ENCODE results near the gene PPP6R3. TPM values are rescaled to one million over a fixed set of nuclear protein-coding genes. Genes with fewer than 3 reads are reported as not detected.

PPP6R3 gene, protein sequence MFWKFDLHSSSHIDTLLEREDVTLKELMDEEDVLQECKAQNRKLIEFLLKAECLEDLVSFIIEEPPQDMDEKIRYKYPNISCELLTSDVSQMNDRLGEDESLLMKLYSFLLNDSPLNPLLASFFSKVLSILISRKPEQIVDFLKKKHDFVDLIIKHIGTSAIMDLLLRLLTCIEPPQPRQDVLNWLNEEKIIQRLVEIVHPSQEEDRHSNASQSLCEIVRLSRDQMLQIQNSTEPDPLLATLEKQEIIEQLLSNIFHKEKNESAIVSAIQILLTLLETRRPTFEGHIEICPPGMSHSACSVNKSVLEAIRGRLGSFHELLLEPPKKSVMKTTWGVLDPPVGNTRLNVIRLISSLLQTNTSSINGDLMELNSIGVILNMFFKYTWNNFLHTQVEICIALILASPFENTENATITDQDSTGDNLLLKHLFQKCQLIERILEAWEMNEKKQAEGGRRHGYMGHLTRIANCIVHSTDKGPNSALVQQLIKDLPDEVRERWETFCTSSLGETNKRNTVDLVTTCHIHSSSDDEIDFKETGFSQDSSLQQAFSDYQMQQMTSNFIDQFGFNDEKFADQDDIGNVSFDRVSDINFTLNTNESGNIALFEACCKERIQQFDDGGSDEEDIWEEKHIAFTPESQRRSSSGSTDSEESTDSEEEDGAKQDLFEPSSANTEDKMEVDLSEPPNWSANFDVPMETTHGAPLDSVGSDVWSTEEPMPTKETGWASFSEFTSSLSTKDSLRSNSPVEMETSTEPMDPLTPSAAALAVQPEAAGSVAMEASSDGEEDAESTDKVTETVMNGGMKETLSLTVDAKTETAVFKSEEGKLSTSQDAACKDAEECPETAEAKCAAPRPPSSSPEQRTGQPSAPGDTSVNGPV
- 41.1 TPM for polyA plus RNA-seq

DNA sequence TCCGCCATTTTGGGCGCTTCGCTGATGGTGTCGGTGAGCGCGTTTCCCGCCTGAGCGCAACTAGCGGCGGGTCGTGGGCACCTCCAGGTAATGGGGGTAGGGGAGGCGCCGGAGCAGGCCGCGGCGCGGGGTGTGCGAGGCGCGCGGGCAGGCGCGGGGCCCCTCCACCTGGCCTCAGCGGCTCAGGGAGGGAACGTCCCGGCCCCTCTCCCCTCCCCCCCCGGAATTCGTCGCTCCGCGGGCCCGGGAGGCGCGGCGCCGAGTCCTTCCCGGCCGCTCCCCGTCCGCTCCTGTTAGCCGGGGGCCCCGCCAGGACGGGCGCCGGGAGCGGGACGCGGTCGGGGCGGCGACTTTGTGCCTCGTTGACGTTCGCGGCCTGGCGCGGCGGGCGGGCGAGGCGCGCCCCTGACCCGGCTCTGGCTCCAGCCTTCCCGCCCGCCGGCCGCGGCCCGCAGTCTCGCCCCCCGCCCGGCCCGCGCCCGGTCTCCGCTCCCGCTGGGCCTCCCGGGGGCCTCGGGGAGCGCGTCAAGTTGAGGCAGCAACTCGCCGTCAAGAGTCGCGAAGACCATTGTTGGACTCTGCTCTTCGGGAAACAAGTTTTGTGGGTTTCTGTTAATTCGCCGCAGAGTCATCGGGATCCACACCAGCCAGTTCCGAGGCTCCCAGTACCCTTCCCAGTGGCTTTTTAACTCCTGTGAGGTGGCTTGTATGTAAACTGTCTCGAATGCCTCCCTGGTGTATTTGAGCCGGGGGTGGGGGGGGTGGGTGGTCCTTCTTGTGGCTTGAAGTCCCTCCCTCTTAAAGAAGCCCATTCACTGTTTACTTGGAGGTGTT lies at the start of gene PPP6R3:
Gene PPP6R3, plus strand, starts transcription at position 12 of the 834 bp plus-strand sequence. CDS start 76,913 bp downstream, outside the sequence.
- H3K9me3 Mint-ChIP-seq: no peaks in the 10 kb centered on the region
- H3K36me3 Mint-ChIP-seq: no peaks in the 10 kb centered on the region
- H3K27ac Mint-ChIP-seq: peak within 1 kb of the TSS; percentile 99
- peaks cover 36 to 39% (median 39%) of the 10 kb centered on the region in 3 donors for H3K4me1 Mint-ChIP-seq
- no peaks in the 10 kb centered on the region for H3K27me3 Mint-ChIP-seq
- peak within 1 kb of the TSS; percentile 95 to 99 (median 99) for H3K4me3 Mint-ChIP-seq

DNA sequence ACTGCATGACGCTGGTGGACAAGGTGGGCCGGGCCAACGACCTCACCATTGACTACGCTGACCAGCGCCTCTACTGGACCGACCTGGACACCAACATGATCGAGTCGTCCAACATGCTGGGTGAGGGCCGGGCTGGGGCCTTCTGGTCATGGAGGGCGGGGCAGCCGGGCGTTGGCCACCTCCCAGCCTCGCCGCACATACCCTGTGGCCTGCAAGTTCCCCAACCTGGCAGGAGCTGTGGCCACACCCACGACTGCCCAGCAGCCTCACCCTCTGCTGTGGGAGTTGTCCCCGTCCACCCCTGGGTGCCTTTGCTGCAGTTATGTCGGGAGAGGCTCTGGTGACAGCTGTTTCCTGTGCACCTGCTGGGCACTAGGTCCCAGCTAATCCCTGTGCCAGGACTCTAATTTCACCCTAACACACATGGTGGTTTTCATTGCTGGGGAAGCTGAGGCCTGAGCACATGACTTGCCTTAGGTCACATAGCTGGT lies 49.0 kb upstream of the PPP6R3 start:
- Mint-ChIP-seq H3K36me3 (no peaks in the 10 kb centered on the region), H3K4me3 (no peak overlapping the region), H3K9me3 (no peaks in the 10 kb centered on the region), H3K27ac (no peak overlapping the region), H3K27me3 (no peaks in the 10 kb centered on the region), H3K4me1 (peaks cover 0 to 6% (median 4%) of the 10 kb centered on the region in 3 donors)

DNA sequence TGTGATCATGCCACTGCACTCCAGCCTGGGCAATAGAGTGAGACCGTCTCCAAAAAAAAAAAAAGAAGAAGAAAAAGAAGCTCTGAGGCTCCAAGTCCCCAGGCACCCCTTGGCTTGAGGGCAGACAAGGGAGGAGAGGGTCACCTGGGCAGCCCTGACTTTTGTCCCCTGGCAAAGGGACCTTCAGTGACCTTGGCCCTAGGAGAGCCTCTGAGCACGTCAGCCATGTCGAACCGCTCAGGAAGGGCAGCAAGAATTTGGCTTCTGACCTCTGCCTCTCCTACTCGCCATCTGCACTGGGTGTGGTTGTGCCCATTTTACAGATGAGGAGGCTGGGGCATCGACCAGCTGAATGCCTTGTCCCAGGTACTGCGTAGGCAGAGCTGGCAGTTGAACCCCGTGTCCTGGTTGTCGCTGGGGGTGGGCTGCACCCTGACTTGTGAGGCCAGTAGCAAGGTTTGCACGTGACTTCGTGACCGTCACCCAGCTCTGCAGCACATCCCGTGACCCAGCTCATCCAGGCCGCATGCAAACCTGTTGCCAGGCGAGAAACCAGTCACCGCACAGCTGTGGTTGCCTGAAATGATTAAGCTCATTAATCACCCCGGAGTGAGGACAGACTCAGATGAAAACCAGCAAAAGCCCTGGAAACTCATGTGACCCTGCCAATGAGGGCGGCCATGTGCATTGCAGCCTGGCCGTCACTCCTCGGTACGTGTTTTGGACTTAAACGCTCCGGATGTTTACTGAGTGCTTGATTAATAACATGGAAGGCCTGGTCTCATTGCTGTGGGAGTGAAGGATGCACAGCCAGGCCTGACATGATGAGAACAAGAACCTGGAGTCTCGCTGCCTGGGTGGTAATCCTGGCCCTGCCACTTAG lies 47.7 kb upstream of the PPP6R3 start:
- peak overlapping the region; percentile 47 to 83 (median 56) for H3K27ac Mint-ChIP-seq
- no peaks in the 10 kb centered on the region for H3K9me3 Mint-ChIP-seq
- no peak overlapping the region for H3K4me3 Mint-ChIP-seq
- no peaks in the 10 kb centered on the region for H3K27me3 Mint-ChIP-seq
- peaks cover 6 to 13% (median 8%) of the 10 kb centered on the region in 3 donors for H3K4me1 Mint-ChIP-seq
- H3K36me3 Mint-ChIP-seq: no peaks in the 10 kb centered on the region

DNA sequence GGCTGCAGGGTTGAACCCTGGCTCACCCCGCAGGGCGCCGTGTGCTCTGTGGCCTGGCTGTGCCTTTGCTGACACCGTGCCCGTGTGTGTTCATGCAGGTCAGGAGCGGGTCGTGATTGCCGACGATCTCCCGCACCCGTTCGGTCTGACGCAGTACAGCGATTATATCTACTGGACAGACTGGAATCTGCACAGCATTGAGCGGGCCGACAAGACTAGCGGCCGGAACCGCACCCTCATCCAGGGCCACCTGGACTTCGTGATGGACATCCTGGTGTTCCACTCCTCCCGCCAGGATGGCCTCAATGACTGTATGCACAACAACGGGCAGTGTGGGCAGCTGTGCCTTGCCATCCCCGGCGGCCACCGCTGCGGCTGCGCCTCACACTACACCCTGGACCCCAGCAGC lies 47.0 kb upstream of the PPP6R3 start:
- Mint-ChIP-seq H3K4me3 (no peak overlapping the region), H3K27me3 (no peaks in the 10 kb centered on the region), H3K9me3 (no peaks in the 10 kb centered on the region), H3K4me1 (peaks cover 6 to 13% (median 8%) of the 10 kb centered on the region in 3 donors), H3K27ac (peak overlapping the region in 1 of 3 donors; percentile 83), H3K36me3 (no peaks in the 10 kb centered on the region)

DNA sequence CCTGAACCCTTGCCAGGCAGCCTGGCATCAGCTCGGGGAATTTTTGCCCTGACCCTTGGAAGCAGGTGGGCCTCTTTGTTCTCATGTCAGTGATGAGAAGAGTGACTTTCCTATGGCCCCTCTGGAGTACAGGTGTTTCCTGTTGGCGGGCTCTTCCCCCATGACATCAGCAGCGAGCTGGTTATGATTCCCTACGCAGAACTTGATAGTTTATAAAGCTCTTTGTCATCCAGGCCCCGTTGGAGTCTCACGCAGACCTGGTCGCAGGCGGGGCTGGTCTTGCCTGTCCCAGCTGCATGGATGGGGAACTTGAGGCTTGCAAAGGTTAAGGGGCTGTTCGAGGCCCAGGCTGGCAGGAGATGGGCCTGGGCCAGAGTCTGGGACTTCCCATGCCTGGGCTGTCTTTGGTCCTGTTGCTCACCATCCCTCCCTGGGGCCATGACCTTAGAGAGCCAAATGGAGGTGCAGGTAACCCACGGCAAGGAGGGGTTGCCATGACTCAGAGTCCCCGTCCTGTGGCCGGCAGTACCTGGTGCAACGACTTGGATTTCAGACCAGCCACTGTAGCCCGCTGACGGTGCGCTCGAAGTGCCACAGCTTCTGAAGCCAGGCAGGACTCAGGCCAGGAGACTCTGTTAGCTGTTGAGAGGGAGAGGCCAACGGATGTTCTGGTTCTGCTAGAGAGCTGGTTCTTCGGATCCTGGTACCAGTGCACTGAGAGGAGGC lies 45.9 kb upstream of the PPP6R3 start:
- no peaks in the 10 kb centered on the region for H3K9me3 Mint-ChIP-seq
- no peaks in the 10 kb centered on the region for H3K27me3 Mint-ChIP-seq
- H3K36me3 Mint-ChIP-seq: no peaks in the 10 kb centered on the region
- H3K4me3 Mint-ChIP-seq: no peak overlapping the region
- peaks cover 6 to 13% (median 8%) of the 10 kb centered on the region in 3 donors for H3K4me1 Mint-ChIP-seq
- no peak overlapping the region for H3K27ac Mint-ChIP-seq

DNA sequence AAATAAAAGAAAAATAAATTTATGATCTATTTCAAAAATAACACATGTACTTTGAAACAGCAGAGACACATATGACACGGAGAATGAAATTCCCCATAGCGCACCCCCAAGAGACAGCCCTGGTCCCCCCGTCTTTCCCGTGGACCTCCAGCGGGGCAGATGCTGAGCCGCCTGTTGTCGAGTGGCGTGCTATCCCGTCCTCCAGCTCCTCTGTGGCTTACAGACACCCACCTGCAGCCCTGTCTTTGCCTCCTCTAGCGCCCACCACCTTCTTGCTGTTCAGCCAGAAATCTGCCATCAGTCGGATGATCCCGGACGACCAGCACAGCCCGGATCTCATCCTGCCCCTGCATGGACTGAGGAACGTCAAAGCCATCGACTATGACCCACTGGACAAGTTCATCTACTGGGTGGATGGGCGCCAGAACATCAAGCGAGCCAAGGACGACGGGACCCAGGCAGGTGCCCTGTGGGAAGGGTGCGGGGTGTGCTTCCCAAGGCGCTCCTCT lies 44.4 kb upstream of the PPP6R3 start:
- H3K4me3 Mint-ChIP-seq: no peak overlapping the region
- H3K36me3 Mint-ChIP-seq: no peaks in the 10 kb centered on the region
- peak overlapping the region in 1 of 3 donors; percentile 35 for H3K27ac Mint-ChIP-seq
- H3K4me1 Mint-ChIP-seq: peaks cover 6 to 13% (median 8%) of the 10 kb centered on the region in 3 donors
- no peaks in the 10 kb centered on the region for H3K27me3 Mint-ChIP-seq
- H3K9me3 Mint-ChIP-seq: no peaks in the 10 kb centered on the region

DNA sequence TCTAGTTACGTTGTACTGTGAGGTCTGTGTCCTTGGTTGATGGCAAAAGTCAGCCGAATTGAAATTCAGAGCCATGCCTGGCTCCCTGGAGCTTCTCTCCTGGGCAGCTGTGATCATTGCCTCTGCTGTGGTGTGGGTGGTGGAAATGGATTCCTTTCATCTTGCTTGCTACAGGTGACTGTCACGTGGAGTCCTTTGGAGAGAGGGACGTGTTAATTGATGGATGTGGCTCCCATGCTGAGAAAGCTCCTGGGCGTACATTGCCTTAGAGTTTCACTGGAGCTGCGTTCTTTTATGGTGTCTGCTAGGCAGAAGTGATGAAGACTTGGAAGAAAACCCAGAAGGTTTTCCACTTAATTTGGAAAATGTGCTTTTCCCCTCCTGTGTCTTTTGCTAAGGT lies 41.9 kb upstream of the PPP6R3 start:
- peaks cover 4 to 7% (median 6%) of the 10 kb centered on the region in 3 donors for H3K4me1 Mint-ChIP-seq
- H3K27ac Mint-ChIP-seq: no peak overlapping the region
- H3K27me3 Mint-ChIP-seq: no peaks in the 10 kb centered on the region
- no peaks in the 10 kb centered on the region for H3K9me3 Mint-ChIP-seq
- no peaks in the 10 kb centered on the region for H3K36me3 Mint-ChIP-seq
- no peak overlapping the region for H3K4me3 Mint-ChIP-seq

DNA sequence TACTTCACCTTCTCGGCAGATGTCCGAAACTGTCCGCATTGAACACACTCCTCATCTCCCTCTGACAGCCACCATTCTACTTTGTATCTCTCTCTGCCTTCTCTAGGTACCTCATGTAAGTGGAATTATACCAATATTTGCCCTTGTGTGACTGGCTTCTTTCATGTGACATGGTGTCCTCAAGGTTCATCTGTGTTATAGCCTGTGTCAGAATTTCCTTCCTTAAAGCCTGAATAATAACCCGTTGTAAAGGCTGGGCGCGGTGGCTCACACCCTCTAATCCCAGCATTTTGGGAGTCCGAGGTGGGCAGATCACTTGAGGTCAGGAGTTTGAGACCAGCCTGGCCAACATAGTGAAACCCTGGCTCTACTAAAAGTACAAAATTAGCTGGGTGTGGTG lies 40.4 kb upstream of the PPP6R3 start:
- Mint-ChIP-seq H3K4me1 (peaks cover 4 to 7% (median 6%) of the 10 kb centered on the region in 3 donors), H3K9me3 (no peaks in the 10 kb centered on the region), H3K27me3 (no peaks in the 10 kb centered on the region), H3K4me3 (no peak overlapping the region), H3K27ac (no peak overlapping the region), H3K36me3 (no peaks in the 10 kb centered on the region)

DNA sequence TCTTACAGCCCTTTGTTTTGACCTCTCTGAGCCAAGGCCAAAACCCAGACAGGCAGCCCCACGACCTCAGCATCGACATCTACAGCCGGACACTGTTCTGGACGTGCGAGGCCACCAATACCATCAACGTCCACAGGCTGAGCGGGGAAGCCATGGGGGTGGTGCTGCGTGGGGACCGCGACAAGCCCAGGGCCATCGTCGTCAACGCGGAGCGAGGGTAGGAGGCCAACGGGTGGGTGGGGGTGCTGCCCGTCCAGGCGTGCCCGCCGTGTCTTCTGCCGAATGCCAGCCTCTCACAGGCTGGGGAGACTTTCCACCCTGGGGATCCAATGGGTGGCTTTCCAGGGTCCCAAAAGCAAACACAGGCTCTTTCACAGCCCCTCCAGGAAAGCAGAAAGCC lies 37.1 kb upstream of the PPP6R3 start:
- no peak overlapping the region for H3K4me3 Mint-ChIP-seq
- H3K27ac Mint-ChIP-seq: no peak overlapping the region
- no peaks in the 10 kb centered on the region for H3K4me1 Mint-ChIP-seq
- H3K27me3 Mint-ChIP-seq: no peaks in the 10 kb centered on the region
- no peaks in the 10 kb centered on the region for H3K36me3 Mint-ChIP-seq
- peaks cover 0 to 1% (median 0%) of the 10 kb centered on the region in 3 donors for H3K9me3 Mint-ChIP-seq

DNA sequence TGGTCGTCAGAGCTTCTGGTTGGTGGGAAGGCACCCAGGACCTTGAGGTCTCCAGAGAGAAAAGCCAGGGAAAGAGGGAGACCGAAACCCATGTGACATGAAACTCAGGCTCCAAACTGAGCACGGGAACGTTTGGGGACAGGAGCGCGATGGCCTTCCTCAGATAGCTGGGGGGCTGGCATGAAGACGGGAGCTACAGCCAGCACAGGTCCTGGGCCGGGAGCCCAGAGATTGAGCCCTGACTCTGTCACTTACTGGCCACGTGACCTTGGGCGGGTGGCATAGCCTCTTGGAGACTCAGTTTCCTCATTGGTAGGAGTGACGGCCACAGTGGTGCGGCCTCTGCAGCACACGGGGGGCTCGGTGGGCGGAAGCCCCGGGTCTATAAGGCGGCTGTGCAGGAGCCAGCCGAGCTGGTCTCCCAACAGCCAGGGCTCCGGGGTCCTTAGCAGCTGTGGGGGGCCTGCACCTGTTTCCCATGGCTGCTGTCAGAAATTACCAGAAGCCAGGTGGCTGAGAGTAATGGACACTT lies 36.4 kb upstream of the PPP6R3 start:
- H3K27ac Mint-ChIP-seq: peak overlapping the region in 1 of 3 donors; percentile 67
- H3K36me3 Mint-ChIP-seq: no peaks in the 10 kb centered on the region
- peaks cover 0 to 3% (median 0%) of the 10 kb centered on the region in 3 donors for H3K9me3 Mint-ChIP-seq
- H3K4me3 Mint-ChIP-seq: no peak overlapping the region
- H3K27me3 Mint-ChIP-seq: no peaks in the 10 kb centered on the region
- no peaks in the 10 kb centered on the region for H3K4me1 Mint-ChIP-seq

DNA sequence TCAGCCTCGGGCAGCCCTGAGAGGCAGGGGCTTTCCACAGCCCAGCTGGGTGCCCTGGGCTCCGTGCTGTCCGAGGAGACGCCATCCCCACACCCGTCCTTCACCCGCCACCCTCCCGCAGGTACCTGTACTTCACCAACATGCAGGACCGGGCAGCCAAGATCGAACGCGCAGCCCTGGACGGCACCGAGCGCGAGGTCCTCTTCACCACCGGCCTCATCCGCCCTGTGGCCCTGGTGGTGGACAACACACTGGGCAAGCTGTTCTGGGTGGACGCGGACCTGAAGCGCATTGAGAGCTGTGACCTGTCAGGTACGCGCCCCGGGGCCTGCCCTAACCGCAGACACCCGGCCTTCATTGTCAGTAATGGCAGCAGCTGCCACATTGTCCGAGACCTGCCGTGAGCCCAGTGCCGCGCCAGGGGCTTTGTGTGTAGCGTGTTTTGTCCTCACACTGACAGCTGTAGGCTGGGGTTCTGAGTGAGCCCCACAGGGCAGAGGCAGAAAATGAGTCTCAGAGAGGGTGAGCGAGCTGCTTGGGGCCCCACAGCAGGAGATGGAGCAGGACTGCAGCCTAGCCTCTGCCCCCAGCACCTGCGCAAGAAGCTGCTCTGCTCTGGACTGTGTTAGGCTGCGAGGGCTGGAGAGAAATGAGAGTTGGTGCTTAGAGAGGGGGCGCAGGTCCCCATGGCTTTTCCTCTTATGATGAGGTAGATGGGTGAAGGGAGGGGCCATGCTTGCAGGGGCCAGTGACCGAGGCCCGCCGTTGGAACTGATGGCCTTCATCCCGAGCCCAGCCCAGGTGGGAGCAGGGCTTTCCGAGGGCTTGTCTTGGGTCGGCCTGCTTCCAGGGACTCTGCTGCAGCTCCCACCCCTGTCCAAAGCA lies 35.3 kb upstream of the PPP6R3 start:
- no peak overlapping the region for H3K4me3 Mint-ChIP-seq
- no peaks in the 10 kb centered on the region for H3K4me1 Mint-ChIP-seq
- peaks cover 4 to 5% (median 4%) of the 10 kb centered on the region in 3 donors for H3K9me3 Mint-ChIP-seq
- no peaks in the 10 kb centered on the region for H3K27me3 Mint-ChIP-seq
- peaks cover 3% of the 10 kb centered on the region for H3K36me3 Mint-ChIP-seq
- H3K27ac Mint-ChIP-seq: no peak overlapping the region

DNA sequence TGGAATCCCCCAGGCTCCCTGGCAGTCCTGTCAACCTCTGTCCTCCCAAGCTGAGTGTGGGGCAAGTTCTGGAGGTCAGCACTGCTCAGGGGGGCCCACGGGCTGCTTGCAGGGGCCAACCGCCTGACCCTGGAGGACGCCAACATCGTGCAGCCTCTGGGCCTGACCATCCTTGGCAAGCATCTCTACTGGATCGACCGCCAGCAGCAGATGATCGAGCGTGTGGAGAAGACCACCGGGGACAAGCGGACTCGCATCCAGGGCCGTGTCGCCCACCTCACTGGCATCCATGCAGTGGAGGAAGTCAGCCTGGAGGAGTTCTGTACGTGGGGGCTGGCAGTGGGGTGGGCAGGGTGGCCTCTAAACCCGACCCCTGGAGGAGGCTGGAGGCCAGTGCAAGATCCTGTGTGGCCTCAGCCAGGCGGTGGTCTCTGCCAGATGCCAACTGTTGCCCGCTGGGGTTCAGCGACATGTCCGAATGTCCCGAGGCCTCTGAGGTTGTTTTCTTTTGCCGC lies 34.6 kb upstream of the PPP6R3 start:
- Mint-ChIP-seq H3K4me1 (no peaks in the 10 kb centered on the region), H3K27me3 (no peaks in the 10 kb centered on the region), H3K9me3 (peaks cover 4 to 10% (median 5%) of the 10 kb centered on the region in 3 donors), H3K36me3 (peaks cover 5% of the 10 kb centered on the region), H3K27ac (no peak overlapping the region), H3K4me3 (no peak overlapping the region)

All from IgD-negative memory B cell (primary cell).